CD4-positive, alpha-beta T cell treated with Interleukin-6 at 100 ng/mL for 8 hours (primary cell): Measurements from ENCODE around the gene SUPV3L1.
"Not testable (repeated sequence)": the region's sequence is repeated elsewhere in the genome, so short reads cannot be mapped to it uniquely, and the experiment has no call there.

Source experiments
- DNase-seq: peaks from one replicate; pipeline ENCODE4 v3.0.0-alpha.2; 2020; ENCODE audit warnings: mixed read lengths, low spot score

Gene SUPV3L1

DNA sequence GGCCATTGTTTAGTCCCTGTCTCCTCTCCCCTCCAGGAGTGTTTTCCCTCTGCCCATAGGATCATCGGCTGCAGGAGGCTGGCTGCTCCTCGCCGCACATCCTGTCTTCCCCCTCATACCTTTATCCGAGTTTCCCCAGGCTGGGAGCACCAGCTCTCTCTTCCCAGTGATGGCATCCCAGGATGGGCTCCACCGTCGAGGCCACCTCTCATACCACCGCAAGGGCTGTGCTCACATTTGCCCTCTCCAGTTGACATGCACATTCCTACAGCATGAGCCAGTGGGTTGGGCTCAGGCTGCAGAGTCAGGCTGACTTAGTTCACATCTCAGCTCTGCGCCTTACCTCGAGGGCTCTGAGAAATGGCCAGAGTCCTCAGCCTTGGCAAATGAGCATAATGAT lies 52.2 kb downstream of the SUPV3L1 start:
- DNase-seq, result no peak

DNA sequence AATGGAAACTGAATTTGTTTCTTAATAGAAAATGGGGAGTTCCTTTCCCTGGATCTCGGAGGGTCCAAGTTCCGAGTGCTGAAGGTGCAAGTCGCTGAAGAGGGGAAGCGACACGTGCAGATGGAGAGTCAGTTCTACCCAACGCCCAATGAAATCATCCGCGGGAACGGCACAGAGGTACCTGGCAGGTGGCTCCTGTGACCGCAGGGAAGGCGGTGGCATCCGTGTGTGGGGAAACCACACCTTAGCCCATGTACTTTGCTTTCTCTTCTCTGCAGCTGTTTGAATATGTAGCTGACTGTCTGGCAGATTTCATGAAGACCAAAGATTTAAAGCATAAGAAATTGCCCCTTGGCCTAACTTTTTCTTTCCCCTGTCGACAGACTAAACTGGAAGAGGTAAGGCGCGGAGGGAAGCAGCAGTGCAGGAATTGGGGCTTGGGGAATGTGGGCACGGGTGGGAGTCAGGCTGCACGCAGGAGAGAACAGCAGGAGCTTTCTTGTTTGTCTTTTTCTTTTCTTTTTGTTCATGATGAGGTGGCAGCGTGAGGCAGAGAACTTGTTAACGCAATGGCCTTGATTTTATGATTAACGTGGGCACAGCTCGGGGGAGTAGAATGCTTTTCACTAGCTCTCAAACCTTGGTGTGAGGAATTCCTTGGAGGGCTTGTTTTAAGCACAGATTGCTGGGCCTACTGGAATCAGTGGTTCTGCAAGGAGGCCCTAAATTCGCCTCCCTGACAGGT lies 52.9 kb downstream of the SUPV3L1 start:
- peak; percentile 70 for DNase-seq

DNA sequence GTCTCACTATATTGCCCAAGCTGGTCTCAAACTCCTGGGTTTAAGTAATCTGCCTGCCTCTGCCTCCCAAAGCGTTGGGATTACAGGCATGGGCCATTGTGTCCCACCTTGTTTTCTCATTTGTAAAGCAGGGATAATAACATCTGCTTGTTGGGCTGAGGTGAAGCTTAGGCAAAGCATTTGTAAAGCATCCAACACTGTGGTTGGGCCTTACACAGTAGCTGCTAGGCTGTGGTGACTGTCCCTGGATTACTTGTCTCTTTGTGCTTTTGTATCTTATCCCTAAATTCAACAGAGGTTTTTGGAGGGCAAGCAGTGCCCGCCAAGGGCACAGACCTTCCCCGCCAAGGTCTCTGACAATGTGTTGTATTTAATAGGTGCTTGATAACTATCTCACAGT lies 54.4 kb downstream of the SUPV3L1 start:
- no peak for DNase-seq

DNA sequence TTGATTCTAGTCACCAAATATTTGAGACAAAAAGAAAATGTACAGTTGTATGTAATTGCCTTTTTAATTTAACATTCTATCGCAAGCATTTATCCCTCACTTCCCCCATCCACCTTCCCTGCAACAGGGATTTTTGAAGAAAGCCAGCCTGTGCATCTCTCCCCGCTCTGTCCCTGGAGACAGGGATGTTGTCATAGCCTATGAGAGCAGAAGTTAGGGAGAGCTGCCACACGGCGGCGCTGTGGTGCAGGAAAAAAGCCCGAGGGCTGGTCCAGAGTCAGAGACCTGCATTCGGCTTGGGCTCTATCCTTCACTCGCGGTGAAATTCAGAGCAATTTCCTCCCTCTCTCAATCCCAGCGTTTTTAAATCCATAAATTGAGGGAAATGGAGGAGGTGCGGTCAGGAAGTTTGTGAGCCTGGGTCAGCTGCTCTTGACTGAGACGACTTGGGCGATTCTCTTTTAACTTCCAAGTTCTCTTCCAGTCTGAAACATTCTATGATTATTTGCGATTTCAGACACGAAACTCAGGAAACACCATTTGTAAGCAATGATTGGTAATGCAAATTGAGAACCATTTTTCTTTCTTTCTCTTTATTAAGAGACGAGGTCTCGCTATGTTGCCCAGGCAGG lies 57.6 kb downstream of the SUPV3L1 start:
- DNase-seq, result peak; percentile 85

DNA sequence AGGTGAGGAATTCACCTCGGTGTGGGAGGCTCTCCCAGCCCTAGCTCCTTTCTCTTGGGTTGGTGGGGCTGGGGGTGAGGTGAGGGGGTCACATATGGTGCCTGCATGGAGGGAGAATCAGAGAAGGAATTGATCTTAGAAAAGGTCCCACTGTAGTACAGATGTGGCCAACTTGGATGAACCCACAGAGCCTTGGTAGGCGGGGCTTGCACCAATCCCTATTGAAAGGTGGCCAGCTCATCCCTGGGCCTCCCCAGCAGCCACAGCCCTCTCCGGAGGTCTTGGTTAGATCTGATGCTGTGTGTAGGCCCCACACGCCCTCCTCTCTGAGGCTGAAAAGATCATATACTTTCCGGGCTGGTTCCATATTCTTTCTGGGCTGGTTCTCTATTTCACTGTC lies 59.1 kb downstream of the SUPV3L1 start:
- no peak for DNase-seq

DNA sequence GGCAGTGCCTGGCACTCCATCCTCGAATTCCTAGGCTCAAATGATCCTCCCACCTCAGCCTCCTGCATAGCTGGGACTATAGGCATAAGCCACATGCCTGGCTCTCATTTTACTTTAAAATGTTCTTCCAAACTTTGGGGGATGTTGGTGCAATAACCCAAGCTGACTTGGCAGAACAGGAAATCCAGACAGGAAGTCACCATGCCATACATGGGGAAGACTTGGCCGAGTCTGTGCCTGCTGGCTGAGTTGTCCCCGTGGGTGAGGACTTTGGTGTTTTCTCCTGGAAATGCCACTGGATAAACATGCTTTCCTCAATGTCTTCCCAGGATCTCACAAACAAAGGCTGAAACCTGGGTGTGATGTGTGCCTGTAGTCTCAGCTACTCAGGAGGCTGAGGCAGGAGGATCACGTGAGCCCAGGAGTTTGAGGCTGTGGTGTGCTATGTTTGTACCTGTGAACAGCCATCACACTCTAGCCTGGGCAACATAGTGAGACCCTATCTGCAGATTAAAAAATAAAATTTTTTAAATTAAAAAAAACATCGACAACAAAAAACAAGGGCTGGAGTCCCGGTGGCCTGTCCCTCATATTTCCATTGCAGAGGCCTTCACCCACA lies 59.9 kb downstream of the SUPV3L1 start:
- no peak for DNase-seq

DNA sequence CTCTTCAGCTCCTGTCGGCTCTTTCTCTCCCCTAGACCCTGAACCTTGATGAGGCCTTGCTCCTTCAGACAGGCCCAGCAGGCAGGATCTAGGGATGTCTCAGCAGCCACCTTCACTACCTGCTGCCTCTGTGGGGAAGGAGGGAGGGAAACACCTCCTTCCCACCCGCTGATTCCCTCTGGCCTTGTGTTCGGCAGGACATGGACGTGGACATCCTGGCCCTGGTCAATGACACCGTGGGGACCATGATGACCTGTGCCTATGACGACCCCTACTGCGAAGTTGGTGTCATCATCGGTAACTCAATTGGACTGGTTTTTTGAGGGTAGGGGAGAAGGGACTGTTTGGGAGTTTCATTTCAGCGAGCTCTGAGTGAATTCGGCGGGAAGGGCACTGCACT lies 60.4 kb downstream of the SUPV3L1 start:
- DNase-seq, result no peak

DNA sequence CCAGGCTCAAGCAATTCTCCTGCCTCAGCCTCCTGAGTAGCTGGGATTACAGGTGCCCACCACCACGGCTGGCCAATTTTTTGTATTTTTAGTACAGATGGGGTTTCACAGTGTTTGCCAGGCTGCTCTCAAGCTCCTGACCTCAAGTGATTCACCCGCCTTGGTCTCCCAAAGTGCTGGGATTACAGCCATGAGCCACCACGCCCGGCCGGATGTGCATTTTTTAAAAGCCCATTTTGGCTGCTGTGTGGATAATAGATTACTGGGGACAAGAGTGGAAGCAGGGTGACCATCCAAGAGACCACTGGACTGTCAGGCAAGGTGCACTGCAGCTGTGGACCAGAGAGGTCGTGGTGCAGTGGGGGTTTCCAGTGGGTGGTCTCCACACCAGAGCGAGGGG lies 61.5 kb downstream of the SUPV3L1 start:
- no peak for DNase-seq

DNA sequence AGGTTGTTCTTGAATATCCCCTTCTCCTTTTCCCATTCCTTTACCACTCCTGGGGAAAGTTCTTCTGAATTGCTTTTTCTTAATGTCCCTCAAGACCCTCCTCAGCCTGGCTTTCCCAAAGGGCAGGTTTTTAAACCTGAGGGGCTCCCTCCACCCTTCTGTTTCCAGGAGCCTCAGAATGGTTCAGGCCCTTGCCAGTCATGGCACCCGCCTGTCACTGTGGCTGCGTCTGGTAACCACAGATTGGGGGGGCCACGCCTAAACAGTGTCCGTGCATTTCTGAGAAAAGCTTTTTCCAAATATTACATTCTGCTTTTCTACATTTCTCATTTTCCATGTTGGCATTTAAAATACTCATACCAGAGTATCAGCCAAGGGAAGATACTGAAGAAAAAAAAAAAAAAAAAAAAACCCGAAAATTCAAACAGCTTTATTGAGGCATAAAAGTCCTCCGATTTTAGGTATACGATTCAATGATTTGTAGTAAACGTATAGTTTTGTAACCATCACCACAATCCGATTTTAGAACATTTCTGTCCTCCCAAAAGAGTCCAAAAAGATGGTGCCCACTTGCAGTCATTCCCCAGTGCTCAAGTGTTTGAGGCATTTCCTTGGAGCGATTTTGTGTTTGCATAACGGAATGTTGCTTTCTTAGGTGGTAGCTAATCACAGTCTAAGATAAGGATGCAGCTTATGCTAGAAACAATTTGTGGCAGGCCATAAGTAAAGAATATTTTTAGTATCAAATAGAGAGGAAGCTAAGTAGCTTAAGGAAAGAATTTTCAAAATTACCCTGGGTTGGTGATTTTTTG lies 62.2 kb downstream of the SUPV3L1 start:
- DNase-seq, result no peak

DNA sequence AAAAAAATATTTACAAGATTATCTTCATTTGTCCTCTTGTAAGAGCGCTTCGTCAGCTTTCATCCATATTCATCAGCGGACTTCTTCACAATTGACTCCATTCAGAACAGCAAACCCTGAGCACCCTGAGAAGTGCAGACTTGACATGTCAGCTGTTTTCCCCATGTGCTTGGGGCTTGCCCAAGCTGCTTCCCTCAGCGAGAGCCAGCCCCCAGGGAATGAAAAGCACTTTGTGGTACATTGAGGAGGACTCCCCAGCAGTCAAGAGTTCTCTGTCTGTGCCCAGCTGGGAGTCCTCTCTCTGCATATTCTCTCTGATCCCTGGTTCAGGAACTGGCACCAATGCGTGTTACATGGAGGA lies 62.8 kb downstream of the SUPV3L1 start:
- no peak for DNase-seq

DNA sequence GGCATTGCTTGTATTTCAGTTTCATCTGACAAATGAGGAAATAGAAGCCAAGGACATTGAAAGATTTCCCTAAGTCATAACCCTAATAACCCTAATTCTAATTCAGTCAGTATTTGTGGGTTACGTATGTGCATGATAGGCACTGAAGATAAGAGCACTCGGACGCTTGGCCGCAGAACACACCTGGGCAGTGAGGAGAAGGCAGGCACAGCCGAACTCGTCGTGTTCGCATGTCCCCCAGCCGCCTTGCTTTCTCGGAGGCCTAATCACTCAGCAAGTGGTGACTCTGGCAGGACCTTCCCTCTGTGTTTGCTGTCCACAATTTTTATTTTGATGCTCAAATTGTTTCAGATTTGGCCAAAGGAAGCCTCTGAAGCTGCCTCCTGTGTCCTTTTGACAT lies 63.8 kb downstream of the SUPV3L1 start:
- DNase-seq, result no peak

DNA sequence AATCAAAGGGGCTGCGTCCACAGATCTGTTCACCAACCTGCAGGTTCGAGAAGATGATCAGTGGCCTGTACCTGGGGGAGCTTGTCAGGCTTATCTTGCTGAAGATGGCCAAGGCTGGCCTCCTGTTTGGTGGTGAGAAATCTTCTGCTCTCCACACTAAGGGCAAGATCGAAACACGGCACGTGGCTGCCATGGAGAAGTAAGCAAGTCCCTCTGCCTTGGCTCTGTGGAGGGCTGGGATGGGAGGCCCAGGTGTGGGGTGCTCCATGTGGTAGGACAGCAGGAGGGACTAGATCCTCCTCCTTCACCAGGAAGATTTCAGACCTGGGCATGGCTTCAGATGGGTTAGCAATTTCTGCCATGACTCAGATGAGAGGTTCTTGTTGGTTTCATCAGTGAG lies 66.0 kb downstream of the SUPV3L1 start:
- no peak for DNase-seq

DNA sequence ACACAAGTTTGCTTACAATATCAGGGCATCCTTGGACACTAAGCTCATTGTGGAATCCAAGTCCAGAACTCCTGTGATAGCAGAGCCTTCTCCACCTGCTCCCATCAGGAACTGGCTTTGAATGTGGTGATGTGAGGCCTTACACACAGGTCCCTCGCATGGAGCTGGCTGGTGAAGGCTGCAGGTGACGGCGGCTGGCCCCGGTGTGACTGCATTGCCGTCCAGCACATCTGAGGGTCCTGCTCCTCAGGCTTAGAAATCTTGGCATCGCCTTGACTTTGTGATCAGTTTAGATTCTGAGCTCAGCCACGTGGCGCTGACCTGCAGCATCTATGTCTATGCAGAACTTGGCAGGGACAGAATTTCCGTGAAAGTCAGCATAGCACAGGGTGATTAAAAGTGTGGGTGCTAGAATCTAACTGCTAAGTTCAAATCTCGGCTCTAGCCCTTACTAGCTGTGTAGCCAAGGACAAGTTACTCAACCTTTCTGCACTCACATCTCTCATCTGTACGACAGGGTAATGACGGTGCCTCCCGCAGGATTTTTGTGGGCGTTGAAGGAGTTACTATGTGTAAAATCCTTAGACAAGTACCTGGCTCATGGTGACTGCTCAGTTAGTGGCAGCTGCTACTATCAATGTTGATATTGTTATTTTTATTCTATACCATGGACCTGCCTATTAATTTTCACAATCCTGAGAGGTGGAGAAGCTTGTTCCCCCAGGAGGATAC lies 66.7 kb downstream of the SUPV3L1 start:
- DNase-seq, result no peak

DNA sequence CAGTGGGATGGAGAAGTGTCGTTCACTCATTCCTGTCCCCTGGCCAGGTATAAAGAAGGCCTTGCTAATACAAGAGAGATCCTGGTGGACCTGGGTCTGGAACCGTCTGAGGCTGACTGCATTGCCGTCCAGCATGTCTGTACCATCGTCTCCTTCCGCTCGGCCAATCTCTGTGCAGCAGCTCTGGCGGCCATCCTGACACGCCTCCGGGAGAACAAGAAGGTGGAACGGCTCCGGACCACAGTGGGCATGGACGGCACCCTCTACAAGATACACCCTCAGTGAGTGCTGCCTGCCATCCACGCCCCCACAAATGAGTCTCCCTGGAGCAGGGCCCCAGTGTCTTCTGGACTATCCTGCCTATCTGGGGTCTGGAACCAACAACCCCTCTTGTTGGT lies 67.3 kb downstream of the SUPV3L1 start:
- no peak for DNase-seq

DNA sequence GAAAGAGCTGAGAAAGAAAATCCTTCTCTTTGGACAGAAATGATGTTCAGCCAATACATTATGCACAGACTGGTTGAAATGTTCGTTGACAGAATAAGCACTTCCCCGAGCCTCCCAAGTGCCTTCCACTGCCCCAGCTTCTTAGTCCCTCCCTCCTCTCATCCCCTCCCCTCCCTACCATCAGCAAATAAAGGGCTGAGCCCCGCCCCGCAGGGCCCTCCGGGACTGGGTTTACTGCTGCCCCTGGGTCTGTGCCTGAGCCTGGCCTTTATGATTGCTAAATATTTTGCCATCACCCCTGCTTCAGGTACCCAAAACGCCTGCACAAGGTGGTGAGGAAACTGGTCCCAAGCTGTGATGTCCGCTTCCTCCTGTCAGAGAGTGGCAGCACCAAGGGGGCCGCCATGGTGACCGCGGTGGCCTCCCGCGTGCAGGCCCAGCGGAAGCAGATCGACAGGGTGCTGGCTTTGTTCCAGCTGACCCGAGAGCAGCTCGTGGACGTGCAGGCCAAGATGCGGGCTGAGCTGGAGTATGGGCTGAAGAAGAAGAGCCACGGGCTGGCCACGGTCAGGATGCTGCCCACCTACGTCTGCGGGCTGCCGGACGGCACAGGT lies 68.2 kb downstream of the SUPV3L1 start:
- DNase-seq, result no peak

DNA sequence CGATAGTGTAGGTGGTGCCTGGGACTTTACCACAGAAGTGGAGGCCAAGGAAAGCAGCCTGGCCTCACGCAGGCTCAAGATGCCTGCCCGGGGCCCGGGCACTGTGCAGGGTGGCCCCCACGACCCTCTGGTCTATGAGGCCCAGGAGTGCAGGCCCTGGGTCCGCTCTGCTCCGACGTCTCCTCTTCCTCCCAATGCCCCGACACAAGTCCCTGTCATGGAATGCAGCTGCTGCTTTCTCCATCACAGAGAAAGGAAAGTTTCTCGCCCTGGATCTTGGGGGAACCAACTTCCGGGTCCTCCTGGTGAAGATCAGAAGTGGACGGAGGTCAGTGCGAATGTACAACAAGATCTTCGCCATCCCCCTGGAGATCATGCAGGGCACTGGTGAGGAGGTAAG lies 70.0 kb downstream of the SUPV3L1 start:
- no peak for DNase-seq

DNA sequence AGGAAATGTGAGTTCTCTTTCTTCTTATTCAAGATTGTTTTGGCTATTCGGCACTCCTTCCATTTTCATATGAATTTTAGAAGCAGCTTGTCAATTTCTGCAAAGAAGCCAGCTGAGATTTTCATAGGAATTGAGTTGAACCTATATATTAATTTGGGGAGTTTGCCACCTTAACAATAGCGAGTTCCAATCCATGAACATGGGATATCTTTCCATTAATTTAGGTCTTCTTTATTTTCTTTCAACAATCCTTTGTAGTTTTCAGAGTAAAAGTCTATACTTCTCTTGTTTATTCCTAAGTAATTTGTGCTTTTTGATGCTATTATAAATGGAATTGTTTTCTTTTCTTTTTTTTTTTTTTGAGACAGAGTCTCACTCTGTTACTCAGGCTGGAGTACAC lies 71.4 kb downstream of the SUPV3L1 start:
- DNase-seq, result not testable (repeated sequence)

DNA sequence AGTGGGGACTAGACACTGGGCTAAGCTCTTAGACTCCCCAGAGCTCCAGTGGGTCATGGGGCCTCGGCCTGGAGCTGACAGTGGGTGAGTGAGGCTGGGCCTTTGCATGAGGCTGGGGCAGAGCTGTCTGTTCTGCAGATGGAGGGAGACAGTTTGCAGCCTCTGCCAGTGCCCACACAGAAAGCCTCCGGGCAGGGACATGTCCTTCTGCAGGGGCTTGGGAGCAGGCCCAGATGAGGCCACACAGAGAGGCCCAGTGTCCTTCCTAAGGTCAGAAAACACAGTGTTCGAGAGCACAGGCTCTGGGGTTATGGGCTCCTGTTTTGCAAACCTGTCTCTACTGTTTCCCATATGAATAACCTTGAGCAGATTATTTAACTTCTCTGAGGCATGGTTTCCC lies 73.1 kb downstream of the SUPV3L1 start:
- DNase-seq, result no peak

DNA sequence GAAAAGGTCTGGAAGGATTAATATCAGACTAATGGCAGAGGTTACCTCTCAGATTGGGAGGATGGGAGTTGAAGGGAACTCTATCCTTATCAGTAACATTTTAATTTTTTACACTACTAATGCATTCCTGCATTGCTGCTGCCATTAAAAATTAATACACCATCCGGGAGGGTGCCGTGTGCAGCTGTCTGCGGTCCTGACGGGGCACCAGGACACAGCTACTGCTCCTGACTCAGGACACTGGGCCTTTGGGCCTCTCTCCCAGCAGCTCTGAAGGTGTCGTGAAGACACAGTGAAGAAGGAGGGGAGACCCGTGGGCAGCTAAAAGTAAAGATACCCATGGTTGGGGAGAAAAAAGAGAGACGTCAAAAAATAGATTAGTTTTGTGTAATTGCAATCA lies 74.8 kb downstream of the SUPV3L1 start:
- no peak for DNase-seq
